ENCODE measurements around the gene XYLT1.
A peak's percentile ranks its signal among the peaks of the same experiment; 100 is the strongest.
"Not testable (repeated sequence)": the region's sequence is repeated elsewhere in the genome, so short reads cannot be mapped to it uniquely, and the experiment has no call there.

XYLT1 gene

DNA sequence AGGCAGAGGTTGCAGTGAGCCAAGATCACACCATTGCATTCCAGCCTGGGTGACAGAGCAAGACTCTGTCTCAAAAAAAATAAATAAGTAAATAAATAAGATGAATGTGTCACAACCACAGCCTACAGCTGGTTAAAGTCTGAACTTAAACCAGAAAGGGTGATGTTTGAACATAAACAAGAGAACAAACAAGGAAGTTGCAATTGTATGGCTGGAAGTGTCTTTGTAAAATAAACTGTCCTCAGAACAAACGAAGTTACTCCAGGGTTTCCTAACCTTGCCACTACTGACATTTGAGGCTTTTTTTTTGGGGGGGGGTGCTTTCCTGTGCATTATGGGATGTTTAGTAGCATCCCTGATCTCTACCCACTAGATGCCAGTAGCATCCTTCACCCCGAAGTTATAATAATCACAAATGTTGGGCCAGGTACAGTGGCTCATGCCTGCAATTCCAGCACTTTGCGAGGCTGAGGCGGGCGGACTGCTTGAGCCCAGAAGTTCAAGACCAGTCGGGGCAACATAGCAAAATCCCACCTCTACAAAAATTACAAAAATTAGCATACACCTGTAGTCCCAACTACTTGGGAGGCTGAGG, 119.2 kb downstream of the XYLT1 start:
- no peak for DNase-seq

DNA sequence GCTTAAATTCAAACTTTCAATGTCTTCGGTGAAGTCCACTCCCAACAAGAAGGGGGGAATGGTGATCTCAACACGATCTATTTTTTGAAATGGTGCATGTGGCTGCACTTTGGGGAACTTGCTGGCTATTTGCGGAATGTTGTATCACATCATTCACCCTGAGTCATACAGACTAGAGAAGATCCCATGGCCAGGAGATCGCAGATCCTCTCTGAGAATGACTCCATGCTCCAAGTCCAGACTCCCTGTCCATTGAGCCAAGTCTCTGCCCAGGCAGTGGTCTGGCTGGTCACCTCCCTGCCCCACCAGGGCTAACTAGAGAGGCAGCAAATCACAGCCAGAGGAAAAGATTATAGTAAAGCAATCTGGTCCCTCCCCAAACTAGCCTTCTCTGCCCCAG, 120.6 kb downstream of the XYLT1 start:
- DNase-seq, result no peak

DNA sequence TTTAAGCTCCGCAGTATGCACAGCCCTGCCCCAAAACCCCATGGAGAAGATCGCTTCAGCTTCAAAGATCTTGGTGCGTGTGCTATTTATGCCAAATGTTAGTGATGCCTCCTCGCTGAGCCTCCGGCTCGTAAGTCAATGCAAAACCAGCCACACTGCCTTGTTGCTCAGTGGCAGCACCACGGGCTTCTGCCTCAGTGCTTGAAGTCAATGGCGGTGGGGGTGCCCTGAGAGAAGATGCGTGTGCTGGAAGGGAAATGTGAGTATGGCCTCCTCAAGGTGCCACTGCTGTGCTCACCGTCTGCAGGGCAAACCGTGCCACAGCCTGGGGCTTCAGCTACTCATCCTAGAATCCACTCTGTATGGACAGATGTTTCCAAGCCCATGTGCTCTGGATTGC, 121.9 kb downstream of the XYLT1 start:
- DNase-seq, result no peak

DNA sequence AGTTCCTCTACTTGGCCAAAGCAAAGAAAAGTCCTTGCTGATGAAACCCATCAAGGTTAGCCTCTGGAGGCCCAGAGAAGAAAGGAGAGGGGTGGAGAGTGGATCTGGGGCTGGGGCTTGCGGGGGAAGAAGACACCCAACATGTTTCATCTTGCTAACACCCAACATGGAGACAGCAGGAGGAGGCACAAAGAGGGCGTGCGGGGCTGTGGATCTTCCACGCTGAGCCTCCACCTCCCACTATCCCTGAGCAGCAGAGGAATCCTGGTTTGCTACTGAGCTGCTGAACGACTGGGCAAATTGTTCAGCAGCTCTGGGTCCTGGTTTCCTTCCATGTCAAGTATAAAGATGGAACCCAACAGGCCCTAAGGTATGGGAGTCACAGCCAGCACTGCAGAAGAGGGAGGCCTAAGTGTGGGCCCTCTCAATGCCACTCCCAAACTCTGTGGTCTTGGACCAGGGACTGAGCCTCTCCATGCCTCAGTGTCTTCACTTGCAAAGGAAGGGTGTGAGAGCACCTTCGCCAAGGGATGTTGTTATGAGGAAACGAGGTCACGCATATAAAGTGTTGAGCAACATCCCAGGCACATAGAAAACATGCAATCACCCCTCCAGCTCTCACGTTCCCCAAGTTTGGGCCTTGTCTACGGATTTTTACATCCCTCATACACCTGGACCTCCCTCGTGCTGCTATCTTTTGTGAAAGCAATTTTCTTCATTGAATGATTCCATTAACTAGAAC, 122.5 kb downstream of the XYLT1 start:
- DNase-seq, result no peak

DNA sequence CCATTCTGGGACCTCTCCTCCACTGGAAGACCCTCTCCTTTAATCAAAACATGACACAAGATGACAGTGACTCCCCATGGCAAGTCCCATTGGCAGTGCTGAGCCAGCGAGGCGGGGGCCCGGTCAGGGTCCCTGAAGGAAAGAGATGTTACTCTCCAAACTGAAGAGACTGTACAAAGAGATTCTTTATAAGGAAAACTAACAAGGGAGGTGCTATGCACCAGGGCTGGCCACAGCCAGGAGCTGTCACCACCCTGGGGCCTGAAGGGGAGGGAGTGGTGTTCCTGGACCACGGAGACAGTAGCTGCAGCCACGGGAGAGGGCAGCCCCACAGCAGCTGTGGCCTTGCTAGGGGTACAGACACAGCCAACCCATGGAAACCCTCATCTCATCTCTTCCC, 123.1 kb downstream of the XYLT1 start:
- no peak for DNase-seq

DNA sequence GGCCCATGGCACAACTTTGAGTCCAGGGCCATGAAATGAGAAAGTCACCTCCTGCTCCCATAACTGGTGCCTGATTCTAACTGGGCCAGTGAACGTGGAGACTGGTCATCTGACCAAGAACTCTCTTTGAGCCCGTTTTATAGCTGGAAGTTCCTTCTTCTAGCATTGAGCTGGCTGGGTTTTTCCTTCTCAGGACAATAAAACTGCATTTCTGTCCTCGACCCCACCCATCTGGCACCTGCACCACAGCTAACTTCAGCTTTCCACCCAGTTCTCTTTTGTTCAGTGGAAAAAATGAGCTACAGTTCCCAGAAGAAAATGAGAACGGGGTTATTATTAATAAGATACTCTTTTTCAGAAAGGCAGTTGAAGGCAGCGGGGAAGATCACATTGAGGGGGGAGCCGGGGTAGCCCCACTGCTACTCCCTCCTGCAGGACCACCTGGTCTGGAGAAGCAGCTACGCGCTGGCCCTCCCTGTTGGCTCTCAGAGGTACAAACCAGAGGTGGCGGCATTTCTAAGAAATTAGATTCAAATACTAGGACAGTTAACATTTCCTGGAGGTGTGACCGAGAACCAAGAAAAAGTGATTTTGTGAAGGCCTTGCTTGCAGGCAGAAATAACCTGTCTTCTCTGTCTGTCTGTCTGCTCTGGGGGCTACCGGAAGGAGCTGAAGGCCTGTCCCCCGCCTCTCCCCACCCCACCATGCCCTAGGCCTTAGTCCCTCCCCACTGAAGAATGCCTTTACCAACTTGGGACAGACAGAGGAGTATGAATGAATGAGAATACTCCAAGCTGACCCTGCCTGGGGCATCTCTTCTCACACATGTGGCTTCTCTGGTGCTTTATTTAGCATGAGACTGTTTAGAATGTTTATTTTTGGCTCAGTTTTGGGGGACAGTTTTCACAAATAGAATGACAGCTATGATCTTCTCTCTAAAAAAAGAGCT, 123.9 kb downstream of the XYLT1 start:
- DNase-seq, result peak in 1 of 2 donors; percentile 35

DNA sequence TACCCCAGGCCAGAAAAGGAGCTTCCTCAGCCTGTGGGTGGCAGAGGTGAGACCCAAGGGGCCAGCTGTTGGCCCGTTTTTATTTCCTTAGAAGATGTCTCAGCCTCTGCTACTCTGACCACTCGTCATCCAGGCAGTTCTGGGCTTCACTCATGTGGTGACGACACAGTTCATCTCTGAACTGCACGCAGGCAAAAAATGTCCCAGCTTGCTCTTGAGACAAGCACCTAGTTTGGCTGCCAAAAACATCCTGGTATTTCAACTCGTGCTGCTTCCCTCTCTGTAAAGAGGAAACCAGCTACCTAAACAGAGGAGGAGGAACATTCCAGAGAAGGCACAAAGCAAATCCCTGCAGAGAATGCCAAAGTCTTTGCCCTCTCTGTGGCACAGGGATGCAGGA, 125.7 kb downstream of the XYLT1 start:
- DNase-seq, result no peak

DNA sequence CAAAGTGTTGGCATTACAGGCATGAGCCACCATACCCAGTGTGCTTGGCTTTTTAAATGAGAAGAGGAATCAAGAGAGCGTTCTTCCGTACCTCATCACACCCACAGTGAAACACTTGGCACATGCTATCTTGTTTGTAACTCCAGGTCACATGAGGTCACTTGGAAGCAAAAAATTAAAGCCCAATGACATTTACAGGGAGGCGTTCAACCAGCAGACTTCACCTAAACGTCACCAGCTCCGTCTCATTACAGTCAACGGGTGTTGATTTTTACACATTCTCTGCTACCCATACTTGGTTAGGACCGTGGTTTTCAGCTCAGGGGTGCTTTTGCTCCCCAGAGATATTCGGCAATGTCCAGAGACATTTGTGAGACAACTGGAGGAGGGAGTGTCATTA, 127.0 kb downstream of the XYLT1 start:
- DNase-seq, result no peak

DNA sequence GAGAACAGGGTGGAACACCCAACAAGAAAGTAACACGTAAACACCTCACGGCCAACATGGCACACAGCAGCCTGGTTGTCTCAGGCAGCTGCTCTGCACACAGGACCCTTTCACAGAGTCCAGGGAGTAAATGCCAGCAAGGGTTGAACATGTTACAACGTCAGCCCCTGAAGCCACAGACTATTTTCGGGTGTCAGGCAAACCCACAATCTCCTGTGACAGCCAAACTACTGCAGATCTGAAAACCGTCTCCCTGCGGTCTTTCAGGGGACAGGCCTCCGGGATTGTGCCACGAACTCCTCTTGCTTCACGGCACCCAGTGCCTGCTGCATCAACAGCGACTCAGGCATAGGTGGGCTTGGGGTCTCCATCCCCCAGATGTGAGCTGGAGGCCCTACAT, 127.7 kb downstream of the XYLT1 start:
- peak in 1 of 2 donors; percentile 23 for DNase-seq

DNA sequence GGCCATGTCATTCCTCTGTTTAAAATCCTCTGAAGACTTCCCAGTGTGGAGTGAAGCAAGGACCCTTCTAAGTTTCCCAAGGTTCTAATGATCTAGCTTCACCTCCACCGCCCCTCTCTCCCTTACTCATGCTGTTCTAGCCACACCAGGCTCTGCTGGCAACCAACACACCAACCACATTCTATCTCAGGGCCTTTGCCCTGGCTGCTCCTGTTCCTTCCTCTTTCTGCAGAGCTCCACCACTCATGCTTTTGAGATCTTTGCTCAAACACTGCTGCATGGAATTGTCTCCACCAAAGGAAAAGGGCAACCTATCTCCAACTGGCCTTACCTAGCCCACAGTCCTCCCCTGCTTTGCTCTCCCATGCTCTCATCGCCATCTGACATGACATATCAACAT, 128.7 kb downstream of the XYLT1 start:
- DNase-seq, result no peak

DNA sequence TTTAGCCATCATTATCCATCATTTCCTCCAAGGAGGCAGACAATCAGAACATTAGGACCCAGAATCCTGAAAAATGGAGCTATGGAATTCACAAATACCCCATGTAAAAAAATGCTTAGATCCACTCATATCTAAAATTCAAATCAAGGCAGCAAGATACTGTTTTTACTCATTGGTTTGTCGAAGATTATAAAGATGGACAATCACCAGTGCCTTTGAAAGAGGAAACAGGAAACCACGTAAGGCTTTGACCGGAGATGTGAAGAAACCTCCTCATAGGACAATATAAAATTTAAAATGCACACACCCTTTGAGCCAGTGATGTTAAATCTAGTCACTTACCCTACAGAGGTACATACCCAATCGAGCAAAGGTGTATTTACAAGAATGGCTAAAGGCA, 130.0 kb downstream of the XYLT1 start:
- no peak for DNase-seq

DNA sequence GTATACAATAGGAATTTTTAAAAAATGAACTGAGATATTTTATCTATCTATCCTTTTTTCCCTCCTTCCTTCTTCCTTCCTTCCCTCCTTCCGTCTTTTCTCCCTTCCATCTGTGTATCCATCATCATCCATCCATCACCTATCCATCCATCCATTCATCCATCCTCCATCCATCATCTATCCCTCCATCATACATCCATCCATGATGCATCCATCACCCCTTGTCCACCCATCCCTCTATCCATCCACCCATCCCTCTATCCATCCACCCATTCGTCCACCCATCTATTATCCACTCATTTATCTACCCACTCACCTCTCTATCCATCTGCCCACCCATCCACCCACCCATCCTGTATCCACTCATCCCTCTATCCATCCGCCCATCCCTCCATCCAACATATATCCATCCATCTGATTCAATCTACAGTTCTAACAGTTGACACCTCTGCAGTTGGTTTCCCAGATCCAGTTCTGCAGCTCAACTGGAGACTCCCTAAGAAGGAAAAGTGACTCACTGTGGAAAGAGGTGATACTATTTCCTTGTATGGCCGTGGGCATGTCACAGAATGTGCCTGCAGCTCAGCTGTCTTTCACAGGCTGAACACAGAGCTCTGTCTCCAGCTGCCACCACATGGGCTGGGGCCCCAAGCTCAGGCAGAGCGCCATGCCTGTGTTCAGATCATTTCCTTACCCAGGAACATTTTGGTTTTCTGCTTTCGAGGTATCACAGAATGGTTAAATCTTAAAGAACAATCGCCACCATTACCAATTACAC, 130.8 kb downstream of the XYLT1 start:
- DNase-seq, result no peak

DNA sequence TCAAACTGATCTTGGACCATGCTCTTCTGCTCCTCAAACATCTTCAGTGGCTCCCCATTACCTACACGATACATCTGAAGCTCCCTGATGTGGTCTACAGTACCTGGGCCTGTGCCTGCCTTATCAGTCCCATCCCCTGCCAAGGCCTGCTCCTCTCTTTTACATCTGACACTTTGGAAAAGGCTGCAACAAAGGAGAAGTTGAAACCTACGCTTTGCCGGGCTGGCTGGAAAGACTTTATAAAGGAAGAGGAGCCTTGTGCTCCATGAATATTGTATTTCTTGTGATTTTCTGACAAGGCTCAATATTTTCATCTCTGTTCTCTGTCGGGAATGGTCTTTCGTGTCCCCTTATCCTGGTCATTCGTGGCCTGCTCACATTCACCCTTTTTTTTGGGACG, 132.5 kb downstream of the XYLT1 start:
- DNase-seq, result no peak

DNA sequence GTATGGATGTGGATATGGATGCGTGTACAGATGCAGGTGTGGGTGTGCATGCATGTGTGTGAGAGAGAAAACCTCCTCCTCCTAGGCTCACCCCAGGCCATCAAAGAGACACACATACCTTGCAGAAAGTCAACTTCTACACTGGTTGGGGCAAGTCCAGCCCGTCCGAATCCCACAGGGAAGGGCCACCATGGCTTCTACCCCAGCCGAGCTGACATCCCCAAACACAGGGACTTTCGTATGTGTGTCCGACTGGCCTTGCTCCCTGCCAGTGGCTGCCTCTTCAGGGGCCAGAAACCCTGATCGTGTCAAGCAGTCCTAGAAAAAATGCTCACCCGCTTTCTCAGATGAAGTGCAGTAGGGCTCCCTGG, 134.2 kb downstream of the XYLT1 start:
- no peak for DNase-seq

DNA sequence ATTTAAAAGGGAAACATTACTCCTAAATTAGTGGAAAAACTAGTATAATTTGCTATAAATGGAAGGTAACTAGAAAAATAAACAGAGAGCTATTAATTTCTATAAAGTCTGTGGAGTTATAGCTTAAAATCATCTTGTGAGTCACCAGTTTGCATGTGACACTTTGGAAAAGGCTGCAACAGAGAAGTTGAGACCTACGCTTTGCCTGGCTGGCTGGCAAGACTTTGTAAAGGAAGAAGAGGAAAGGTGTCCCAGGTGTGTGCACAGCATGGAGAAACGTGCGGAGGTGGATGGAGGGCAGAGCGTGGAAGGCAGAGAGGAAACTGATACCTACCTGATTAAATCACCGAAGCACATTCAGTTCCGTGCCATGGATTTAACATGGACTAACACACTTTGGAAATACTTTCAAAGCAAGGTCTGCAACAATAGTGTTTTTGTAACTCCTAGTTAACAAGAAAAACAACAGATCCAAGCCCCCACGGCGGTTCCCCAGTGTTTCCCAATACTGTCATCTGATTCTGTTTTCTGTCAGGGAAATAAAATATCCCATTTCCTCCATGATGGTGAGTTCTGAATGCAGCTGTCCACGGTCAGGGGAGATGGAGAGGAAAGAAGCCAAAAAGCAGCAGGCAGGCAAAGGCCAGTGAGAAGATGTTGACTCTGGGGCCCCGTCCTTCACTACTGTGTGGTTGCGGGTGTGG, 134.8 kb downstream of the XYLT1 start:
- no peak for DNase-seq

DNA sequence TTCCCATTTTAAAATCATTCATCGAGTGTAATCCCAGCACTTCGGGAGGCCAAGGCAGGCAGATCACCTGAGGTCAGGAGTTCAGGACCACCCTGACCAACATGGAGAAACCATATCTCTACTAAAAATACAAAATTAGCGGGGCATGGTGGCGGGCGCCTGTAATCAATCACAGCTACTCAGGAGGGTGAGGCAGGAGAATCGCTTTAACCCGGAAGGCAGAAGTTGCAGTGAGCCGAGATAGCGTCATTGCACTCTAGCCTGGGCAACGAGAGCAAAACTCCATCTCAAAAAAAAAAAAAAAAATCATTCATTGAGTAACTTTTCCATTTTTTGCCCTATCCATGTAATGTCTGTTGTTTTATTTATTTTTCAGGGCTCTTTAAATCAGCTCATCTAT, 135.4 kb downstream of the XYLT1 start:
- not testable (repeated sequence) for DNase-seq

DNA sequence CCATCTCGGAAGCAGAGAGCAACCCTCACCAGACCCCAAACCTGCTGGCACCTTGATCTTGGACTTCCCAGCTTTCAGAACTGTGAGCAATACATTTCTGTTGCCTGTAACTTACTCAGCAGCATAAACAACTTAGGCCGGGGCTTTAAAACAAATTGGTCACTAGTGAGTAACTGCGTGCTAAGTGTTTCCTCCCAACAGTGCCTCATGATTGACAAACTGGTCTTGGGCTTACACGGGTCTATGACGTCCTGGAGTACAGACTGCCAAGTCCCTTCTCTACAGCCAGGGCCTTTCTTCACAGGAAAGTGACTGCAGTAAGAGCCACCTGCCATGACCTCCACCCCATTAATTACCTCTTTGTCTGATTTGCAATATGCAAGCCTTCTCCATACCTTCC, 136.7 kb downstream of the XYLT1 start:
- no peak for DNase-seq

DNA sequence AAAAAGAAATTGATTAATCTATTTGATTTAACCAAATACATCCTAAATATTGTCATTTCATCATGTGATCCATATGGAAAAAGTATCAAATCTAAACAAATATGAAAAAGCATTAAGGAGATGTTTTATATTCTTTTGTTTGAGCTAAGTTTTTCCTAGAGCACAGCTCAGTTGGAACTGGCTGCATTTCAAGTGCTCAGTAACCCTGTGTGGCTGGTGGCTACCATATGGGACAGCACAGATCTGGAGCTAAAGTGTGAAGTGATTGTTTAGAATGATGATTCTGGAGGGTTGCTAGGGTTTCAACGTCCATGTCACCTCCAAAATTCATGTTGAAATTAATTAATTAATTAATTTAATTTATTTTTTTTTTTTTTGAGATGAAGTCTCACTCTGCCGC, 137.5 kb downstream of the XYLT1 start:
- DNase-seq, result no peak

DNA sequence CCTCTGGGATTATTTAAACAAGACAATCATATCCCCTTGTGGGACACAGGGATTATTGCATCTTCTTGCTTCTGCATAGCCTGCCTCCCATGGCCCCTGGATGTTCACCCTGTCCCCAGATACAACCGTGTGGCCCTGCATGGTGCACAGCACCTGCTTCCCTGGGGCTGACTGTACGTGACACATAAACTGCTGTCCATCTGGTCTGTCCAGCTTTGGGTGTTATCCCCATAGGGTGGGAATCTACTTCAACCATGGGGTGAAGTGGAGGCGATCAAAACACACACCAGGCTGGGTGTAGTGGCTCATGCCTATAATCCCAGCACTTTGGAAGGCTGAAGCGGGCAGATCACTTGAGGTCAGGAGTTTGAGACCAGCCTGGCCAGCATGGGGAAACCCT, 138.8 kb downstream of the XYLT1 start:
- DNase-seq, result no peak

DNA sequence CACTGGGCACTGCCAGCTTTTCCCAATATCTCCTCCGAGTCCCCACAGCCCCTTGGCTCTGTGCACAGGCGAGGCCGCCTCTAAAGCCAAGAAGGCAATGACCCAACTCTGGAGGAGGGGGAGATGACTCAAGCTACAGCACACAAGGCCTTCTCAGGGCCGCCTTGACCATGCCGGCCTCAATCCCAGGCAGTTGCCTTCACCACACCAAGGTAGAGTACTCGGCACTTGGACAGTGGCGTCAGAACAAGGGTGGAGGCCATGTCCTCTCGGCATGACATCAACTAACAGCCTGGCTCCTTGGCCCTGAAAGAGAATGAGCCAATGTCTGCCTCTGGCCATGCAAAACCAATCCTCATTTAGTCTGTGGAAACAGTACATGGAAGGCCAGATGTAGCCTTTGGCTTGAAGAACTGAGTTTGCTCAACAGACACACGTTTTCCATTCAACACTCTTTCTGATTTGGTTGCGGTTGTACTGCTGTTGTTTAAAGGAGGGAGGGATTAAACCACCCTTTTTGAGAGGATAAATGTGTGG, 139.6 kb downstream of the XYLT1 start:
- no peak for DNase-seq

DNA sequence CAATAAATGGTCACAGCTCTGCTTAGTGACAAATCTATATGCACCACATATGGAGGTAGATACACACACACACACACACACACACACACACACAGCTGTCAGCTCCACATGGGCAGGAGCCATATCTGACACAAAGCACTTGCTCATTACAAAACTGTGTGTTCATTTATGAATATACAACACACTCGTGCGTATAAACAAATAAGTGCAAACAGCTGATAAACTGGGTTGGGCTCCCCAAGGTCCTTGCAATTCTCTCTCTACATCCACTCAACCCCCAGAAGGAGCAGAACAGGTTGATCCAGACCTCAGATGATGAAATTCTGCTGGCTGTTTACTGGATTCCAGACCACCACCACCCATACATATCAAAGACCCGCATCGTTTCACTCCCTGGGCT, 140.7 kb downstream of the XYLT1 start:
- no peak for DNase-seq

DNA sequence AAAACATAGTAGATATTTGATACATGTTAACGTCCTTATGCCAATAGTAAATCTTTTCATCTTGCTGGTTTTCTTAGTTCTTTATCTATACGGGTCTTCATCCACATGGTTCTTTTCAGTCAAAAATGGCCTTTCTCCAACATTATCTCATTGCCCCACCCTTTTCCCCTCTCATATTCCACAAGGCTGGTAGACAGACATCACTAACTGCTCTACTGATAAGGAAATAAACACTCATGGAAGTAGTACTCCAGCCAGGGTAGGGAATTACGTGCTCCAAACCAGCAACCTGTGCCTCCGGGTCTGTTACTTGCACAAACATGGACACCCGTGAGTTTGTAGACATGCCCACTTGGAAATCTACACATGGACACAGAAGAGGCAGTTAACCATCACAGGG, 141.4 kb downstream of the XYLT1 start:
- DNase-seq, result no peak
